Natural killer cell (primary cell): ENCODE data around the gene BBOX1. TPM values are rescaled to one million over a fixed set of nuclear protein-coding genes. Genes with fewer than 3 reads are reported as not detected.

Experiments used
- ATAC-seq, 3 donors: fragments of 150-1000 bp in 2 of 3; fragments of 200-7000 bp in 1 of 3; cut with Tn5 transposase; 1 replicate in 1 of 3; 2 replicates in 2 of 3; pipeline ENCODE4 v1.10.0; 2021; ENCODE audit warnings: mild to moderate bottlenecking in 2 of 3, moderate library complexity in 2 of 3
- DNase-seq, 2 donors: peaks; one replicate each; pipeline versions ENCODE4 v3.0.0 to v3.0.0-alpha.2; 2013 to 2021; ENCODE audit warnings: mixed read lengths in 1 of 2
- H3K27ac ChIP-seq: one replicate; pipeline ENCODE4 v1.5.1; 2013; ENCODE audit warnings: mild to moderate bottlenecking, low read length
- H3K27me3 ChIP-seq: one replicate; pipeline ENCODE4 v1.6.1; 2013; ENCODE audit warnings: low read length; ENCODE audit not compliant: control insufficient read depth, insufficient read depth
- H3K36me3 ChIP-seq: one replicate; pipeline ENCODE4 v1.6.1; 2013; ENCODE audit warnings: low read length; ENCODE audit not compliant: control insufficient read depth, insufficient read depth
- H3K4me1 ChIP-seq: one replicate; pipeline ENCODE4 v1.6.1; 2013; ENCODE audit warnings: low read length; ENCODE audit not compliant: control insufficient read depth, insufficient read depth
- H3K4me3 ChIP-seq: one replicate; pipeline ENCODE4 v1.5.1; 2013; ENCODE audit warnings: low read length
- H3K9me3 ChIP-seq: one replicate; pipeline ENCODE4 v1.6.1; 2013; ENCODE audit warnings: low read length; ENCODE audit not compliant: control insufficient read depth, insufficient read depth
- H3K27ac Mint-ChIP-seq, 2 donors: one replicate each; pipeline ENCODE4 v1.8.0; 2022; ENCODE audit warnings: mild to moderate bottlenecking in 2 of 2, mixed read lengths in 2 of 2, moderate library complexity in 1 of 2
- H3K27me3 Mint-ChIP-seq, 2 donors: one replicate each; pipeline ENCODE4 v1.8.0; 2022; ENCODE audit warnings: low read depth in 2 of 2, mixed read lengths in 2 of 2
- H3K36me3 Mint-ChIP-seq: one replicate; pipeline ENCODE4 v1.8.0; 2022; ENCODE audit warnings: mixed read lengths
- H3K4me1 Mint-ChIP-seq, 2 donors: one replicate each; pipeline ENCODE4 v1.8.0; 2022; ENCODE audit warnings: mixed read lengths in 2 of 2
- H3K4me3 Mint-ChIP-seq: one replicate; pipeline ENCODE4 v1.8.0; 2022; ENCODE audit warnings: mild to moderate bottlenecking, moderate library complexity, mixed read lengths
- H3K9me3 Mint-ChIP-seq, 2 donors: one replicate each; pipeline ENCODE4 v1.8.0; 2022; ENCODE audit warnings: mixed read lengths in 2 of 2
- WGBS: methylation state at CpG from one replicate; pipeline ENCODE4 v1.1.7; 2013; ENCODE audit warnings: missing lambda C conversion rate; ENCODE audit not compliant: insufficient coverage; 5-methylcytosine and 5-hydroxymethylcytosine counted together
- intact Hi-C: fragments of 100-400 bp; cut with micrococcal nuclease; formaldehyde crosslinking; loops from one replicate; pipeline ENCODE4 v1.14.2; 2022
- total RNA-seq, 4 donors: library from RNA; stranded (reverse); fragments of 120-200 nt in 1 of 4; gene quantifications; one replicate each; pipeline versions ENCODE4 v1.2.3 to v1.2.4, GENCODE V29; 2013 to 2022
- TF ChIP-seq, protein P1 (sequence below): fragments of 200-600 bp; IDR thresholded peaks from one replicate; pipeline ENCODE4 v1.8.0; 2022; ENCODE audit warnings: antibody characterized with exemption

The BBOX1 gene
- total RNA-seq, 3 donors from 2014 or later (not counting 1 experiment from before 2014, with no cell fraction given), result not detected

DNA sequence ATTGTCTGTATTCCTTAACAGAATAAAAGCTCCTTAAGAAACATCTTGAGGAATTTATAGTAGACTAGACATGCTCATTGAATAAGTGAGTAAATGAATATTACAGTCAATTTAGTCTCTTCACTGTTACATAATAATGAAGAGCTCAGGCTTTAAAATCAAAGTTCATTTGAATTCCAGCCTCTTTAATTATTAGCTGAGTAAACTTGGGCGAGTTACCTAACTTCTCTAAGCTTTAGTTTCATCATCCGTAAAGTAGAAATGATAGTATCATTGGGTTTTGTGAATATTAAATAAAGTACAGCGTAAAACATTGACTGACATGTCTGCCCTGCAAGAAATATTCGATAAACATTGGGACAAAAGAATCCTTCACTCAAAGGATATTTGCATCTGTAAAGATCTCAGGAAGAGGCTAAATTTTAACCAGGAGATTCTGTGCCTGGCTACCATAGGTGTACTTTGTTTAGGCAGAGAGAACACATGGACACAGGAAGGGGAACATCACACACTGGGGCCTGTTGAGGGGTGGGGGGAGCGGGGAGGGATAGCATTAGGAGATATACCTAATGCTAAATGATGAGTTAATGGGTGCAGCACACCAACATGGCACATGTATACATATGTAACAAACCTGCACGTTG, 15.2 kb upstream of the BBOX1 start:
- no peaks in the 10 kb centered on the region for H3K27me3 Mint-ChIP-seq
- no peak overlapping the region for H3K4me3 ChIP-seq
- TF ChIP-seq, protein P1, sequence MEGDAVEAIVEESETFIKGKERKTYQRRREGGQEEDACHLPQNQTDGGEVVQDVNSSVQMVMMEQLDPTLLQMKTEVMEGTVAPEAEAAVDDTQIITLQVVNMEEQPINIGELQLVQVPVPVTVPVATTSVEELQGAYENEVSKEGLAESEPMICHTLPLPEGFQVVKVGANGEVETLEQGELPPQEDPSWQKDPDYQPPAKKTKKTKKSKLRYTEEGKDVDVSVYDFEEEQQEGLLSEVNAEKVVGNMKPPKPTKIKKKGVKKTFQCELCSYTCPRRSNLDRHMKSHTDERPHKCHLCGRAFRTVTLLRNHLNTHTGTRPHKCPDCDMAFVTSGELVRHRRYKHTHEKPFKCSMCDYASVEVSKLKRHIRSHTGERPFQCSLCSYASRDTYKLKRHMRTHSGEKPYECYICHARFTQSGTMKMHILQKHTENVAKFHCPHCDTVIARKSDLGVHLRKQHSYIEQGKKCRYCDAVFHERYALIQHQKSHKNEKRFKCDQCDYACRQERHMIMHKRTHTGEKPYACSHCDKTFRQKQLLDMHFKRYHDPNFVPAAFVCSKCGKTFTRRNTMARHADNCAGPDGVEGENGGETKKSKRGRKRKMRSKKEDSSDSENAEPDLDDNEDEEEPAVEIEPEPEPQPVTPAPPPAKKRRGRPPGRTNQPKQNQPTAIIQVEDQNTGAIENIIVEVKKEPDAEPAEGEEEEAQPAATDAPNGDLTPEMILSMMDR, result no peak
- H3K27ac Mint-ChIP-seq, result no peak overlapping the region
- no peak overlapping the region for H3K27ac ChIP-seq
- intact Hi-C loops, result no loop called here
- H3K9me3 Mint-ChIP-seq, result peaks cover 5 to 9% of the 10 kb centered on the region in 2 donors
- H3K27me3 ChIP-seq, result no peaks in the 10 kb centered on the region
- no peak for ATAC-seq
- WGBS, result 83% methylated on average over 4 of the region's 6 CpGs
- no peak overlapping the region for H3K4me3 Mint-ChIP-seq
- no peaks in the 10 kb centered on the region for H3K36me3 ChIP-seq
- H3K9me3 ChIP-seq, result no peaks in the 10 kb centered on the region
- no peaks in the 10 kb centered on the region for H3K36me3 Mint-ChIP-seq
- H3K4me1 ChIP-seq, result no peaks in the 10 kb centered on the region
- no peaks in the 10 kb centered on the region for H3K4me1 Mint-ChIP-seq
- no peak for DNase-seq

DNA sequence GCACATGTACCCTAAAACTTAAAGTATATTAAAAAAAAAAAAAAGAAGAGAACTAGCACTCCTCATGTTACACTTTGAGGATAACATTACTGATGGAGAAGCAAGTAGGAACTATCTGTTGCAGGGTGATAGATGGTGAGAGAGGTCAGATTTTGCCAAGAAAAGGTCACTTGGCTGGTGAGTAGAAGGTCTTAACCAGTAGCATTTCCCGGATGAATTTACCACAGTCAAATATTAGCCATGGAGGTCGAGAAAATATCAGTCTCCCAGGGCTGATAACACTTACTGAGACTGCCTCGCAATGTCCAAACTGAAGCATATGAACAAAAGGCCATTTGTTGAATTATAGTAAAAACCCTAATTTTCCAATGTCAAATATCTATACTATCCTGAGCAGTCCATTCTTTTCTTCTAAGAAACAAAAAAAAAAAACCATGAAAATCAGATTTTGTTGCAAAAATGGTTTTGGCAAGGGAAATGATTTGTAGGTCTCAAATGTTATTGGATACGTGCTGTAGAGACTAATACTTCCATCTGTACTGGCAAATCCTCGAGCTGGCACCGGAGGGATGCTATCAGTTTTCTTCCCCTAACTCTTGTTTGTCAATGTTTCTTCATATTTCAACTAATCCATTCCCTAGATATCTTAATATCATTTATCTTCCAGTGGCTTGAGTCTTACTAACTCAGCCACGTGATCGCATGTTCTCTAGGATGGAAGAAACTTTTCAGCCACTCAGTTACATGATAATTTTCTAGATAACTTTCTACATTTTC, 14.5 kb upstream of the BBOX1 start:
- TF ChIP-seq, protein P1, result no peak
- no peaks in the 10 kb centered on the region for H3K27me3 ChIP-seq
- H3K27ac Mint-ChIP-seq, result no peak overlapping the region
- H3K27me3 Mint-ChIP-seq, result no peaks in the 10 kb centered on the region
- no peak for DNase-seq
- no peak overlapping the region for H3K4me3 Mint-ChIP-seq
- H3K4me3 ChIP-seq, result no peak overlapping the region
- peaks cover 5 to 9% of the 10 kb centered on the region in 2 donors for H3K9me3 Mint-ChIP-seq
- intact Hi-C loops, result no loop called here
- H3K9me3 ChIP-seq, result peaks cover 2% of the 10 kb centered on the region
- no peaks in the 10 kb centered on the region for H3K36me3 Mint-ChIP-seq
- H3K27ac ChIP-seq, result no peak overlapping the region
- no peaks in the 10 kb centered on the region for H3K36me3 ChIP-seq
- no peak for ATAC-seq
- no peaks in the 10 kb centered on the region for H3K4me1 Mint-ChIP-seq
- H3K4me1 ChIP-seq, result no peaks in the 10 kb centered on the region
- 83% methylated on average over 8 of the region's 8 CpGs for WGBS

DNA sequence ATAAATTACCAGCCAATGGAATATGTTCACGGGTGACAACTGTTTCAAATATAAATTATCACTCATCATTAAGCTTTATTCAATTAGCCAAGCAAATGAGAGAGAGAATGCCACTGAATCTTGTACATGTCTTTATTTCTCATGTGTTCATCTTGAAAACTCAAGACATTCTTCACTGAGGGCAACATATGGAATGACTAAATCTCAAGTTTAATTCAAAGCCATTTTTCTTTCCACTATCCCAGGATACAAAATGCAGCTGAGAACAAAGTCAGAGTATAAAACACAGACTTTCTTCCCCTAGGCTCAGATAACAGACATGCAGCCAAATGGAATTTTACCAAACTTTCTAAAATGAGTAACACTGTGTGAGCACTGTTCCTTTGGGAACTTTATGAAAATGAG, 12.1 kb upstream of the BBOX1 start:
- peaks cover 8 to 14% of the 10 kb centered on the region in 2 donors for H3K9me3 Mint-ChIP-seq
- ATAC-seq, result no peak

More for the DNA sequence above, 12.1 kb upstream of the BBOX1 start:
- intact Hi-C loops, result no loop called here
- Mint-ChIP-seq H3K27me3 (no peaks in the 10 kb centered on the region), H3K36me3 (peaks cover 8% of the 10 kb centered on the region), H3K4me3 (no peak overlapping the region), H3K4me1 (no peaks in the 10 kb centered on the region), H3K27ac (no peak overlapping the region)
- no peak for DNase-seq
- Histone ChIP-seq H3K36me3 (no peaks in the 10 kb centered on the region), H3K4me3 (no peak overlapping the region), H3K27ac (no peak overlapping the region), H3K4me1 (no peaks in the 10 kb centered on the region), H3K9me3 (peaks cover 11% of the 10 kb centered on the region), H3K27me3 (no peaks in the 10 kb centered on the region)
- TF ChIP-seq, protein P1, result no peak
- 78% methylated on average over 1 of the region's 1 CpG for WGBS
